Endodermal cell (in vitro differentiated cells): Measurements from ENCODE around the gene RPTOR. TPM values are rescaled to one million over a fixed set of nuclear protein-coding genes. Genes with fewer than 3 reads are reported as not detected.

Experiments used
- DNase-seq: peaks from one replicate; pipeline ENCODE4 v3.0.0-alpha.2; 2017
- H3K27ac ChIP-seq: 2 replicates; pipeline ENCODE4 v1.5.1; 2013; ENCODE audit warnings: mild to moderate bottlenecking, low read depth, low read length, moderate library complexity
- H3K27me3 ChIP-seq: 2 replicates; pipeline ENCODE4 v1.6.1; 2013; ENCODE audit warnings: mild to moderate bottlenecking, low read length, moderate library complexity; ENCODE audit not compliant: insufficient read depth, control insufficient read depth, poor library complexity, severe bottlenecking
- H3K36me3 ChIP-seq: 2 replicates; pipeline ENCODE4 v1.7.0; 2013; ENCODE audit warnings: mild to moderate bottlenecking, low read length, moderate library complexity; ENCODE audit not compliant: control insufficient read depth, insufficient read depth
- H3K4me1 ChIP-seq: one replicate; pipeline ENCODE4 v1.7.0; 2013; ENCODE audit warnings: low read length; ENCODE audit not compliant: control insufficient read depth, insufficient read depth
- H3K4me3 ChIP-seq: 2 replicates; pipeline ENCODE4 v1.5.1; 2013; ENCODE audit warnings: mild to moderate bottlenecking, low read length, moderate library complexity
- H3K9ac ChIP-seq: 2 replicates; pipeline ENCODE4 v1.6.1; 2013; ENCODE audit warnings: mild to moderate bottlenecking, low read length, moderate library complexity; ENCODE audit not compliant: poor library complexity, severe bottlenecking; ENCODE audit errors: extremely low read depth
- H3K9me3 ChIP-seq: 2 replicates; pipeline ENCODE4 v1.6.1; 2013; ENCODE audit warnings: mild to moderate bottlenecking, low read length, moderate library complexity; ENCODE audit not compliant: control insufficient read depth
- H3K27ac Mint-ChIP-seq: 2 replicates; pipeline ENCODE4 v1.8.0; 2020; ENCODE audit warnings: mixed read lengths
- H3K27me3 Mint-ChIP-seq: 2 replicates; pipeline ENCODE4 v1.8.0; 2021; ENCODE audit warnings: mild to moderate bottlenecking, mixed read lengths; ENCODE audit not compliant: insufficient read depth
- H3K36me3 Mint-ChIP-seq: 2 replicates; pipeline ENCODE4 v1.8.0; 2020; ENCODE audit warnings: low read depth, mixed read lengths
- H3K4me1 Mint-ChIP-seq: 2 replicates; pipeline ENCODE4 v1.8.0; 2020; ENCODE audit warnings: mixed read lengths
- H3K4me3 Mint-ChIP-seq: 2 replicates; pipeline ENCODE4 v1.8.0; 2020; ENCODE audit warnings: mild to moderate bottlenecking, moderate library complexity, mixed read lengths
- H3K9me3 Mint-ChIP-seq: 2 replicates; pipeline ENCODE4 v1.8.0; 2020; ENCODE audit warnings: mild to moderate bottlenecking, mixed read lengths
- WGBS, 2 experiments: methylation state at CpG; one replicate each; pipeline versions ENCODE4 v1.1.5 to v1.1.7; 2013; ENCODE audit warnings: missing lambda C conversion rate in 2 of 2, mixed read lengths in 1 of 2; ENCODE audit not compliant: insufficient coverage in 1 of 2, insufficient read length in 1 of 2; 5-methylcytosine and 5-hydroxymethylcytosine counted together
- total RNA-seq, 2 donors: library from RNA; stranded (reverse); fragmentation: NEBNext Ultra II Directional in 1 of 2; extraction: Animal tissue kit (Norgen Biotek cat#: 25700) in 1 of 2; gene quantifications; 2 replicates in 1 of 2; 3 replicates in 1 of 2; pipeline ENCODE4 v1.2.1, GENCODE V29; 2021
- TF ChIP-seq, protein P1 (sequence below): fragments of 200-600 bp; sonication (generic); conservative IDR thresholded peaks from 2 replicates; pipeline ENCODE4 v1.5.0; 2021; ENCODE audit warnings: antibody characterized with exemption, mild to moderate bottlenecking

The RPTOR gene
- total RNA-seq, 2 donors from 2014 or later, result 45.1 to 53.4 TPM

DNA sequence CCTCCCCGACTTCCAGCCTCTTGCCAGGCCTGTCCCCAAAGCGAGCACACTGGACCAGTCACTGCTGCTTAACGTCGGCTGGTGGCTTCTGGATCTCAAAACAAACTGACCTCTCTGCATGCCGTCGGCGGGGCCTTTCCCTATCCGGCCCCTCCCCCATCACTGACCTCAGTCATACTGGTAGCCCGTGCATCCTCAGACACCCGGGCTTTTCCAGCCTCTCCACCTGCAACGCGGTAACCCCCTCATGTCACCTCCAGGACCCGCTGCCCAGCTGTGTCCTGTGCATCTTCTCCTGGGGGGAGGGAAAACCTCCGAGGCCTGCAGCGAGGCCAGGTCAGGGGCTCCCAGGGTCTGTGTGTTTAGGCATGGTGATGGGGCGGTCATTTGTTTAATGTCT is 308.4 kb downstream of the RPTOR start:
- 79 to 84% methylated on average over 9 to 16 of the region's 16 CpGs for WGBS, 2 experiments
- H3K4me1 ChIP-seq, result no peaks in the 10 kb centered on the region
- no peaks in the 10 kb centered on the region for H3K27me3 ChIP-seq
- H3K9ac ChIP-seq, result no peak overlapping the region
- Mint-ChIP-seq H3K27me3 (no peaks in the 10 kb centered on the region), H3K36me3 (peaks cover 25% of the 10 kb centered on the region), H3K27ac (no peak overlapping the region), H3K4me1 (peaks cover 4% of the 10 kb centered on the region), H3K9me3 (no peaks in the 10 kb centered on the region), H3K4me3 (no peak overlapping the region)
- H3K36me3 ChIP-seq, result peaks cover 22% of the 10 kb centered on the region
- H3K9me3 ChIP-seq, result no peaks in the 10 kb centered on the region
- H3K27ac ChIP-seq, result no peak overlapping the region
- TF ChIP-seq, protein P1, sequence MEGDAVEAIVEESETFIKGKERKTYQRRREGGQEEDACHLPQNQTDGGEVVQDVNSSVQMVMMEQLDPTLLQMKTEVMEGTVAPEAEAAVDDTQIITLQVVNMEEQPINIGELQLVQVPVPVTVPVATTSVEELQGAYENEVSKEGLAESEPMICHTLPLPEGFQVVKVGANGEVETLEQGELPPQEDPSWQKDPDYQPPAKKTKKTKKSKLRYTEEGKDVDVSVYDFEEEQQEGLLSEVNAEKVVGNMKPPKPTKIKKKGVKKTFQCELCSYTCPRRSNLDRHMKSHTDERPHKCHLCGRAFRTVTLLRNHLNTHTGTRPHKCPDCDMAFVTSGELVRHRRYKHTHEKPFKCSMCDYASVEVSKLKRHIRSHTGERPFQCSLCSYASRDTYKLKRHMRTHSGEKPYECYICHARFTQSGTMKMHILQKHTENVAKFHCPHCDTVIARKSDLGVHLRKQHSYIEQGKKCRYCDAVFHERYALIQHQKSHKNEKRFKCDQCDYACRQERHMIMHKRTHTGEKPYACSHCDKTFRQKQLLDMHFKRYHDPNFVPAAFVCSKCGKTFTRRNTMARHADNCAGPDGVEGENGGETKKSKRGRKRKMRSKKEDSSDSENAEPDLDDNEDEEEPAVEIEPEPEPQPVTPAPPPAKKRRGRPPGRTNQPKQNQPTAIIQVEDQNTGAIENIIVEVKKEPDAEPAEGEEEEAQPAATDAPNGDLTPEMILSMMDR, result no peak
- H3K4me3 ChIP-seq, result no peak overlapping the region
- DNase-seq, result no peak

DNA sequence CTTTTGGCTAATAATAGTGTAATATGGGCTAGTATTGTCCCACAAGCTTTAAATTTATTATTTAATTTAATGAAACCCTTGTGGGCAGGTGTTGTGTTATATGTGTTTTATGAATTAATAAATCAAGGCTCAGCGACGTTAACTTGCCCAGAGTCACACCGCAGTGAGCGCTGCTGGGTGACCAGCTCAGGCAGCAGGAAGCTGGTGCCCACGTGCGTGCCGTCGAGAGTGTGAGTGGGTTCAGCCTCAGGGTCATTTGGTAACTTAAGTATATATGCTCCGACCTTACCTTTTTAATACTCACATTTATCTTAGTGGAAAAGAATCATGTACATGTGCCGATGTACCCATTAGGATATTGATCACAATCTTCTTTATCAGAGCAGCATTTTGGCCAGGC is 309.6 kb downstream of the RPTOR start:
- Mint-ChIP-seq H3K9me3 (no peaks in the 10 kb centered on the region), H3K4me1 (peaks cover 6% of the 10 kb centered on the region), H3K27me3 (no peaks in the 10 kb centered on the region), H3K36me3 (peaks cover 22% of the 10 kb centered on the region), H3K27ac (no peak overlapping the region), H3K4me3 (no peak overlapping the region)
- H3K4me3 ChIP-seq, result no peak overlapping the region
- no peaks in the 10 kb centered on the region for H3K9me3 ChIP-seq
- no peak overlapping the region for H3K9ac ChIP-seq
- WGBS, 2 experiments, result 93 to 96% methylated on average over 10 of the region's 10 CpGs
- peaks cover 16% of the 10 kb centered on the region for H3K36me3 ChIP-seq
- H3K4me1 ChIP-seq, result no peaks in the 10 kb centered on the region
- no peak for DNase-seq
- no peaks in the 10 kb centered on the region for H3K27me3 ChIP-seq
- no peak overlapping the region for H3K27ac ChIP-seq
- TF ChIP-seq, protein P1, result no peak

DNA sequence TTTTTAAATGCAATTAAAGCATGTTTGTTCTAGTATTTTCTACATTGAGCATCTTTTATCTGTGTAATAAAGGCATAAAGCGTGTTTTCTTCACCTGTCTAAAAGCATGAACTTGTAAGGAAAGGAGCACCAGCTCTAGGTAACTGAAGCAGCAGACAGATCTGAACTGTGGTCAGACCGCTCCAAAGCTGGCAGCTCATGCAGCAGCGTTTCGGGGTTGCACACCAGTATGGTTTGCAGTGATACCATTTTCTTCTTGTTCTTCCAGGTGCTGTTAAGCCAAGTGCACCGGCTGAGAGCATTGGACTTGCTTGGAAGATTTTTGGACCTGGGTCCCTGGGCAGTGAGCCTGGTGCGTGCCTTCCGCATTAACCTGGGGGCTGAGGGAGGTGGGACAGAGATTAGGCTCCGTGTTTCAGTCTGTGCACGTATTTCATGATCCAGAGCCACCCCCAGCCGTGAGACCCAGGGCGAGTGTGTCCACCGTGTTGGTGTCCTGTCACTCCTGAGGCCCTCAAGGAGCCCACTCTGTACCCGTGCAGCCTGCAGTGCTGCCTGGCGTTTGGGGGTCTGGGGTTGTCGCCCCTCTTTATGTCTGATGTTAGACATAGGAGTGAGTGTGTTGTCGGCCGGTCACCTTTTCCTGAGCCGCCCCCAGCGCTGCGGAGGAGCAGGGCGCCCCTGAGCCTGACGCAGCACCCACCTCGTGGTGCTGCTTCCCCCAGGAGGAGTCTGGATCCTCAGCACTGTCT is 310.7 kb downstream of the RPTOR start:
- H3K27ac Mint-ChIP-seq, result peak overlapping the region; percentile 32
- Histone ChIP-seq H3K9me3 (no peaks in the 10 kb centered on the region), H3K9ac (no peak overlapping the region), H3K4me1 (no peaks in the 10 kb centered on the region), H3K27me3 (no peaks in the 10 kb centered on the region), H3K27ac (no peak overlapping the region), H3K4me3 (no peak overlapping the region), H3K36me3 (peaks cover 16% of the 10 kb centered on the region)
- 93 to 94% methylated on average over 17 to 23 of the region's 23 CpGs for WGBS, 2 experiments
- H3K27me3 Mint-ChIP-seq, result no peaks in the 10 kb centered on the region
- H3K4me1 Mint-ChIP-seq, result peaks cover 8% of the 10 kb centered on the region
- H3K4me3 Mint-ChIP-seq, result no peak overlapping the region
- no peaks in the 10 kb centered on the region for H3K9me3 Mint-ChIP-seq
- TF ChIP-seq, protein P1, result no peak
- H3K36me3 Mint-ChIP-seq, result peaks cover 14% of the 10 kb centered on the region
- peak; percentile 45 for DNase-seq
